Breast epithelium (tissue), 4 donors: Measurements from ENCODE around the gene ARID1B. TPM values are rescaled to one million over a fixed set of nuclear protein-coding genes. Genes with fewer than 3 reads are reported as not detected.
A peak's percentile ranks its signal among the peaks of the same experiment; 100 is the strongest.

Experiments
- DNase-seq, 2 donors: peaks; one replicate each; pipeline ENCODE4 v3.0.0-alpha.2; 2019; ENCODE audit warnings: low spot score in 2 of 2
- H3K27ac ChIP-seq, 2 donors: fragments of 200-600 bp; sonication (generic) in 1 of 2; one replicate each; pipeline ENCODE4 v1.5.1; 2016 to 2019; ENCODE audit warnings: mild to moderate bottlenecking in 1 of 2
- H3K27me3 ChIP-seq, 2 donors: fragments of 200-600 bp; sonication (generic) in 1 of 2; one replicate each; pipeline versions ENCODE4 v1.5.1 to v1.6.0; 2017 to 2019; ENCODE audit warnings: control low read depth in 1 of 2, mild to moderate bottlenecking in 1 of 2
- H3K36me3 ChIP-seq: fragments of 200-600 bp; one replicate; pipeline ENCODE4 v1.5.1; 2019
- H3K4me1 ChIP-seq, 2 donors: fragments of 200-600 bp; sonication (generic); one replicate each; pipeline ENCODE4 v1.5.1; 2016 to 2019; ENCODE audit warnings: control low read depth in 1 of 2
- H3K4me3 ChIP-seq, 3 donors: fragments of 200-600 bp; sonication (generic); 1 replicate in 2 of 3; 2 replicates in 1 of 3; pipeline ENCODE4 v1.5.1; 2016 to 2019; ENCODE audit warnings: mild to moderate bottlenecking in 3 of 3, moderate library complexity in 2 of 3
- H3K9me3 ChIP-seq, 2 donors: fragments of 200-600 bp; sonication (generic) in 1 of 2; one replicate each; pipeline ENCODE4 v1.5.1; 2016 to 2019; ENCODE audit warnings: control low read depth in 1 of 2
- POLR2A ChIP-seq: fragments of 450-650 bp; IDR thresholded peaks from one replicate; pipeline ENCODE4 v1.6.1; 2016; ENCODE audit warnings: antibody characterized with exemption, mild to moderate bottlenecking, moderate library complexity
- POLR2AphosphoS5 ChIP-seq, 3 donors: sonication (generic); formaldehyde crosslinking; IDR thresholded peaks; one replicate each; pipeline ENCODE4 v1.6.1; 2017; ENCODE audit warnings: antibody characterized with exemption in 3 of 3
- intact Hi-C: fragments of 100-400 bp; cut with DNase I; formaldehyde crosslinking; loops from one replicate; pipeline ENCODE4 v1.15.1; 2023; ENCODE audit warnings: low total_unique reads
- total RNA-seq, 3 donors: library from RNA; depleted of rRNA; stranded (reverse); fragments of >200 nt; gene quantifications; one replicate each; pipeline ENCODE4 v1.1.0, GENCODE V29; 2016
- TF ChIP-seq, protein P1 (sequence below), 3 donors: fragments of 450-650 bp; IDR thresholded peaks; one replicate each; pipeline ENCODE4 v1.5.1; 2016 to 2017; ENCODE audit warnings: antibody characterized with exemption in 3 of 3, mild to moderate bottlenecking in 3 of 3, moderate library complexity in 3 of 3

The ARID1B gene
- total RNA-seq, 3 donors from 2014 or later: 99.9 to 205 (median 131) TPM

DNA sequence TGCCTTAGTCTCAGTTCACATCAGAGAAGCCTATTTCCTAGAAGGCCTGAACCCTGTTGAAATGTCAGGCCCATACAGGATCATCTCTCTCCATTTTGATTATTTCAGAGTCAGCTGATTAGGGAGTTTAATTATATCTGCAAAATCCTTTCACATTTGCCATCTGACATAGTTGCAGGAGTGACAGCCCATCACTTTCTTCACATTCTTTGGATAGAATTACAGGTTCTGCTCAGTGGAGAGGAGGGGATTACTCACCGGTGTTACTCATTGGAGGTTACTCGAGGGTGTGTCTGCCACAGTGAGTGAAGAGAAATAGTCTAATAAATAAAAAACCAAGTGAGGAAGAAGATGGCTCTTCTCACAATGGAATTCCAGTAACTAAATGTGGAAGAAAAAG, 329.3 kb downstream of the ARID1B start:
- peaks cover 0 to 10% of the 10 kb centered on the region in 2 donors for H3K4me1 ChIP-seq
- DNase-seq: no peak
- no peaks in the 10 kb centered on the region for H3K9me3 ChIP-seq
- H3K27me3 ChIP-seq: no peaks in the 10 kb centered on the region
- H3K4me3 ChIP-seq: no peak overlapping the region
- no peaks in the 10 kb centered on the region for H3K36me3 ChIP-seq
- no peak for TF ChIP-seq POLR2A
- H3K27ac ChIP-seq: no peak overlapping the region
- intact Hi-C loops: no loop called here

DNA sequence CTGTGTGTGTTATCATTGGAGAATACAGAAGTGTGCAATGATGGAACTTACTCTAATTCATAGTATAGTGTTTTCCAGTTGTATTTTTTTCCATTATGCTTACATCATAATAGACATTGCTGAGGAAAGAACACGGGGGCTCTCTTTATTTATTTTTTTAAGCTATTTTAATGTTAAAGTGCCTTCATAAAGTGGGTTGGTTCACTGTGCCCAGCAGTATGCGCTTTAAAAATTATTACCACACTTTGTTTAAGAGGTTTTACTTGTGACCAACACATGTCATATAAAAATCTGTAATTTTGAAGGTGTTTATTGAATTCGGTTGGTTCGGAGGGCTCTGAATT, 330.4 kb downstream of the ARID1B start:
- H3K4me1 ChIP-seq: peaks cover 0 to 10% of the 10 kb centered on the region in 2 donors
- no peaks in the 10 kb centered on the region for H3K36me3 ChIP-seq
- peak overlapping the region in 1 of 2 donors; percentile 15 for H3K27ac ChIP-seq
- intact Hi-C loops: no loop called here
- H3K4me3 ChIP-seq: no peak overlapping the region
- TF ChIP-seq, protein P1, sequence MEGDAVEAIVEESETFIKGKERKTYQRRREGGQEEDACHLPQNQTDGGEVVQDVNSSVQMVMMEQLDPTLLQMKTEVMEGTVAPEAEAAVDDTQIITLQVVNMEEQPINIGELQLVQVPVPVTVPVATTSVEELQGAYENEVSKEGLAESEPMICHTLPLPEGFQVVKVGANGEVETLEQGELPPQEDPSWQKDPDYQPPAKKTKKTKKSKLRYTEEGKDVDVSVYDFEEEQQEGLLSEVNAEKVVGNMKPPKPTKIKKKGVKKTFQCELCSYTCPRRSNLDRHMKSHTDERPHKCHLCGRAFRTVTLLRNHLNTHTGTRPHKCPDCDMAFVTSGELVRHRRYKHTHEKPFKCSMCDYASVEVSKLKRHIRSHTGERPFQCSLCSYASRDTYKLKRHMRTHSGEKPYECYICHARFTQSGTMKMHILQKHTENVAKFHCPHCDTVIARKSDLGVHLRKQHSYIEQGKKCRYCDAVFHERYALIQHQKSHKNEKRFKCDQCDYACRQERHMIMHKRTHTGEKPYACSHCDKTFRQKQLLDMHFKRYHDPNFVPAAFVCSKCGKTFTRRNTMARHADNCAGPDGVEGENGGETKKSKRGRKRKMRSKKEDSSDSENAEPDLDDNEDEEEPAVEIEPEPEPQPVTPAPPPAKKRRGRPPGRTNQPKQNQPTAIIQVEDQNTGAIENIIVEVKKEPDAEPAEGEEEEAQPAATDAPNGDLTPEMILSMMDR (IDR thresholded peaks at IDR 0.05): no peak
- H3K27me3 ChIP-seq: no peaks in the 10 kb centered on the region
- DNase-seq: no peak
- no peaks in the 10 kb centered on the region for H3K9me3 ChIP-seq

DNA sequence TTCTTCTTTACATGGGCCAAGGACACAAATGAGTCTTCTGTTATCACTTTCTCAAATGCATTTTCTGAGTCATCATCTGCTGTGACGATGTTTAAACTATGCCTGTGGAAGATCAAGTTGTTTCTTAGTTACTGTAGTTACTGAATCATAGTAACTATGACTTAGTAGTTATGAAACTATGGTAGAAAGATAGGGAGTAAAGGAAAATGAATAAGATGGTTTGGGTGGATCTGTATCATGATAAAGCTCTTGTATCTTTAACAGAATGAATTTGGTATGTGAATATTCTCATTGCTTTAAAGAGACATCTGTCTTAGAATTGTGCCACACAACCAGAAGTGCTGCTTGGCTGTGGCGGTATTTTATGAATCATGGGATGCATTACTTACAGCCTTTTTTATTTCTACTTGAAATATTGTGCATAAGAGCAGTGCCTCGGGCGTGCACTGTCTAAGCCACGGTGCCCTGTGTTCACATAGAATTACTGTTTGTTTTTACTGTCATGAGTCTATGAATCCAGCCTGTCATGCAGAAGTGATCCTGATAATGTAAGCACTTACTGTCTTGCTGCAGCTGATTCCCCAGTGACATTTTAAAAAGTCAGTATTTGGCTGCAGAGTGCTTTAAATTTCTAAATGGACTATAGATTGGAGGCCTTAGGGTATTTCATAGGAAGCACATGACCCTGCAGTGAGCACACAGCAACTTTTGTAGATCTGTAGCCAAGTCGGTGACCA, 330.9 kb downstream of the ARID1B start:
- H3K4me1 ChIP-seq: peaks cover 0 to 10% of the 10 kb centered on the region in 2 donors
- H3K27me3 ChIP-seq: no peaks in the 10 kb centered on the region
- TF ChIP-seq, protein P1 (IDR thresholded peaks at IDR 0.05): no peak
- TF ChIP-seq POLR2AphosphoS5 (IDR thresholded peaks at IDR 0.05): no peak
- TF ChIP-seq POLR2A: no peak
- intact Hi-C loops: no loop called here
- no peaks in the 10 kb centered on the region for H3K36me3 ChIP-seq
- no peaks in the 10 kb centered on the region for H3K9me3 ChIP-seq
- H3K27ac ChIP-seq: peak overlapping the region in 1 of 2 donors; percentile 15
- DNase-seq: no peak
- H3K4me3 ChIP-seq: no peak overlapping the region

DNA sequence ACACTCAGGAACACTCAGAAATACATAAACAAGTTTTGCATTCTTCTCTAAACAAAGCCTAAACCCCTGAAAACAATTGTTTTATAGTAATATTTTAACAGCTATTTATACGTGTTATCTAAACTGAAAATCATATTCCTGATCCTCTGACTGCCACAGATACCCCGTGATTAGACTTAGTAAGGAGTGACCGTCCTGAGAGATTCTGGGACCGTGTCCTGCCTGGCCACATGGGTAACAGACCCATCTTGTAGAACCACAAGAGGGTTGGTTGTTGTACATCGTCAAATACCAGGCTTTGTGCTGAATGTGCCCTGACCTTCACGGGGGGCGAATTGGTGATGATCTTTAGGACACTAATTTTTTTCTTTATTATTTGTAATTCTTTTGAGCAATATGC, 331.7 kb downstream of the ARID1B start:
- Histone ChIP-seq H3K36me3 (no peaks in the 10 kb centered on the region), H3K27ac (no peak overlapping the region), H3K4me1 (peaks cover 0 to 10% of the 10 kb centered on the region in 2 donors), H3K27me3 (no peaks in the 10 kb centered on the region), H3K9me3 (no peaks in the 10 kb centered on the region), H3K4me3 (no peak overlapping the region)
- no peak for DNase-seq
- no peak for TF ChIP-seq POLR2AphosphoS5 (IDR thresholded peaks at IDR 0.05)
- no peak for TF ChIP-seq POLR2A
- TF ChIP-seq, protein P1 (IDR thresholded peaks at IDR 0.05): no peak
- intact Hi-C loops: no loop called here

DNA sequence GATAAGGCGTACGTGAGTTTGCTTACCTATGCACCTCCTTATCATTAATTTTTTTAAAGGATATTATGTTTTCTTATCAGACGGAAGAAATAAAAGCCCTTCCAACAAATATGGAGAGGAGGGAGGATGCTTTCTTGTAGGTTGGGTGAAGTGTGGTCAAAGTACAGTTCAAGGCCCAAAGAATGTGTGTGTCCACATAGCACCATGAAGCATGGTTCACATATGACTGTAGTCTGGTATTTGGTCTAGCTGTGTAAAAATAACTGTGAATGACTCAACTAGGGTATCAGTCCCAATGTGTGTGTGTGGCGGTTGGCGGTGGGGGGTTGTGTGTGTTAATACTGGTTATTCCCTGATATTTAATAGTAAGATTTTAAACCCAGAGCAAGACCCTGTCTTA, 333.4 kb downstream of the ARID1B start:
- no peak for TF ChIP-seq POLR2AphosphoS5 (IDR thresholded peaks at IDR 0.05)
- TF ChIP-seq POLR2A: no peak
- TF ChIP-seq, protein P1 (IDR thresholded peaks at IDR 0.05): no peak
- H3K36me3 ChIP-seq: no peaks in the 10 kb centered on the region

More for the DNA sequence above, 333.4 kb downstream of the ARID1B start:
- H3K27me3 ChIP-seq: no peaks in the 10 kb centered on the region
- no peak for DNase-seq
- no peak overlapping the region for H3K27ac ChIP-seq
- peaks cover 0 to 10% of the 10 kb centered on the region in 2 donors for H3K4me1 ChIP-seq
- intact Hi-C loops: loop anchor here (5.0 kb wide), 1 partner anchor 737 kb away; no protein-coding TSS in a partner anchor
- no peak overlapping the region for H3K4me3 ChIP-seq
- H3K9me3 ChIP-seq: no peaks in the 10 kb centered on the region
